SJSA1 (cell line): ENCODE results near the gene MSX2. TPM values are rescaled to one million over a fixed set of nuclear protein-coding genes. Genes with fewer than 3 reads are reported as not detected.

Experiments
- DNase-seq, 2 experiments: peaks; one replicate each; pipeline ENCODE4 v3.0.0-alpha.2; 2015 to 2020; ENCODE audit warnings: low spot score in 2 of 2, low read depth in 1 of 2
- H3K27ac ChIP-seq: fragments of 250-450 bp; sonication (Bioruptor Pico); 2 replicates; pipeline ENCODE4 v1.5.1; 2020; ENCODE audit warnings: mild to moderate bottlenecking, moderate library complexity
- H3K27me3 ChIP-seq: fragments of 250-450 bp; sonication (Bioruptor Pico); replicated peaks from 2 replicates; pipeline ENCODE4 v1.5.1; 2020; ENCODE audit warnings: mild to moderate bottlenecking, moderate library complexity
- H3K36me3 ChIP-seq: fragments of 250-450 bp; sonication (Bioruptor Pico); 2 replicates; pipeline ENCODE4 v1.5.1; 2020; ENCODE audit warnings: mild to moderate bottlenecking
- H3K4me1 ChIP-seq: fragments of 250-450 bp; sonication (Bioruptor Pico); replicated peaks from 2 replicates; pipeline ENCODE4 v1.6.1; 2021; ENCODE audit warnings: mild to moderate bottlenecking
- H3K4me3 ChIP-seq: fragments of 250-450 bp; sonication (Bioruptor Pico); 2 replicates; pipeline ENCODE4 v1.5.1; 2020; ENCODE audit warnings: mild to moderate bottlenecking
- H3K9me3 ChIP-seq: fragments of 250-450 bp; sonication (Bioruptor Pico); replicated peaks from 2 replicates; pipeline ENCODE4 v1.5.1; 2020; ENCODE audit warnings: mild to moderate bottlenecking
- total RNA-seq: library from RNA; depleted of rRNA; stranded (reverse); fragments of >200 nt; shearing (Covaris generic); gene quantifications from 2 replicates; pipeline ENCODE4 v1.2.3, GENCODE V29; 2014; rRNA removed

Gene MSX2
- 1.4 and 3.0 TPM in 2 replicates for total RNA-seq

- Histone ChIP-seq H3K4me3 (peak within 1 kb of the TSS; percentile 47), H3K27ac (no peak within 1 kb of the TSS), H3K4me1 (peaks cover 13% of the 10 kb centered on the region), H3K9me3 (no peaks in the 10 kb centered on the region), H3K36me3 (no peaks in the 10 kb centered on the region), H3K27me3 (peaks cover 52% of the 10 kb centered on the region)
- peak; percentile 85 to 86 for DNase-seq
These were observed at the start of gene MSX2 for GRCh38 chr5:174724484-174725260. MSX2 (plus strand) TSS chr5:174724582; CDS start chr5:174724660, 78 bp downstream.

DNA sequence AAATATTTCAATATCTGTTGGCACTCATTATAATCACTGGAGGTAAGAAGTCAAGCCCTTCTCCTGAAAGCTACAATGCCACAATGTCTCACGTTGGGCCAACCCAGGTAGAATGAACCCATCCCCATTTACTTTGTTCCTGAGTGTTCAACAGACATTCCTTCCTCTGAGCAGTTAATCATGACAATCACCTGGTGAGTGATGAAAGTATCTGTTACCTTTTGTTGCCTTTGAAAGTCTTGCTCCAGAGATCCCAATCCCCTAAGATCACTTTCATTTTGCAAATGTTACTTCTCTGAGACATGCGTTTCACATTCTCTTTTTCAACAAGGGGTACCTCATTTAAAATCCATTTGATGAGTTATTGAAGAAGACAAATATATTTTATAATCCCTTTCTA lies 49.3 kb upstream of the MSX2 start:
- Histone ChIP-seq H3K4me1 (no peaks in the 10 kb centered on the region), H3K36me3 (no peaks in the 10 kb centered on the region), H3K9me3 (peaks cover 3% of the 10 kb centered on the region; the same call in 1 of the 2 replicates), H3K27ac (no peak overlapping the region), H3K4me3 (no peak overlapping the region), H3K27me3 (no peaks in the 10 kb centered on the region)
- no peak for DNase-seq

DNA sequence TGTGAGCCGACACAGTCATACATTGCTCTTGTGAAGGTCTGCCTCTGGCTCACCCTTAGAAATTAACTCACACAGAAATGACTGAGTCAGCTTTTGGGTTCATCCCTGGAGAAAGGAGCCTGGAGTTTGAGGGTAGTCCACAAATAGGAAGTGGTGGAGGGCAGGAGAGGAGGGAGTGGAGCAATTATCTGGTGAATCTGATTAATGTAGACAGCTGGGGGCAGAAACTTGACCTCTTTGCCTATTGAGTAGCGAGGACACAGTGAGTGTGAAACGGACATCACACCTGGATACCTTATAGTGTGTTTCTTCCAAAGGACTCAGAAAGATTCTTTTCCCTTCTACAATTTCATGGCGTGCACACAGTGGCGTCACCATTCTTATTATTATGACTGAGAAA lies 48.5 kb upstream of the MSX2 start:
- no peaks in the 10 kb centered on the region for H3K27me3 ChIP-seq

DNA sequence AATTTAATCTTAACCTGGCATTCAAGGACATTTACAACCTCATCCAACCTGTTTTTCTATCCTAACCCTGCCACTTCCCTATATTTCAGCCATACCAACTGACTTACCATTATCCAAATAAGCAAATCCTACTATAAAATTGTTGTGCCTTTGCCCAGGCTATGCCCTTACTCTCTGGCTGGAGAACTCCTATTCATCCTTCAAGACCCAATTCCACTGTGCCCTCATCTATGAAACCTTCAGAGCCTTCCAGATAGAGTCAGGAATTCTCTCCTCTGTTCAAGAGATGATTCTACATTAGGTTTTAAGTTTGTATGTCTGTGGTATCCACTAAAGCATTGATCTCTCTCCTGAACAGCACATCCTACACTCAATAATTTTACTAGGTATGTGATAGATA lies 46.3 kb upstream of the MSX2 start:
- Histone ChIP-seq H3K4me1 (no peaks in the 10 kb centered on the region), H3K27ac (no peak overlapping the region), H3K4me3 (no peak overlapping the region), H3K36me3 (no peaks in the 10 kb centered on the region), H3K27me3 (no peaks in the 10 kb centered on the region), H3K9me3 (0 out of 2 replicates have a peak, but pooled peaks cover 5% of the 10 kb centered on the region)
- no peak for DNase-seq

More for the DNA sequence above, 48.5 kb upstream of the MSX2 start:
- Histone ChIP-seq H3K9me3 (0 out of 2 replicates have a peak, but pooled peaks cover 4% of the 10 kb centered on the region), H3K4me3 (no peak overlapping the region), H3K4me1 (no peaks in the 10 kb centered on the region), H3K36me3 (no peaks in the 10 kb centered on the region), H3K27ac (no peak overlapping the region)
- no peak for DNase-seq

GRCh38 chr5:174680901-174681565 lies 43.3 kb upstream of the MSX2 start:
- Histone ChIP-seq H3K27me3 (no peaks in the 10 kb centered on the region), H3K36me3 (no peaks in the 10 kb centered on the region), H3K27ac (no peak overlapping the region), H3K4me1 (no peaks in the 10 kb centered on the region), H3K4me3 (no peak overlapping the region), H3K9me3 (0 out of 2 replicates have a peak, but pooled peaks cover 6% of the 10 kb centered on the region)
- no peak for DNase-seq

GRCh38 chr5:174687503-174687902 lies 36.9 kb upstream of the MSX2 start:
- Histone ChIP-seq H3K27ac (no peak overlapping the region), H3K9me3 (0 out of 2 replicates have a peak, but pooled peaks cover 3% of the 10 kb centered on the region), H3K36me3 (no peaks in the 10 kb centered on the region), H3K4me1 (no peaks in the 10 kb centered on the region), H3K4me3 (no peak overlapping the region), H3K27me3 (peaks cover 15% of the 10 kb centered on the region; the same call in 1 of the 2 replicates)
- DNase-seq = no peak

DNA sequence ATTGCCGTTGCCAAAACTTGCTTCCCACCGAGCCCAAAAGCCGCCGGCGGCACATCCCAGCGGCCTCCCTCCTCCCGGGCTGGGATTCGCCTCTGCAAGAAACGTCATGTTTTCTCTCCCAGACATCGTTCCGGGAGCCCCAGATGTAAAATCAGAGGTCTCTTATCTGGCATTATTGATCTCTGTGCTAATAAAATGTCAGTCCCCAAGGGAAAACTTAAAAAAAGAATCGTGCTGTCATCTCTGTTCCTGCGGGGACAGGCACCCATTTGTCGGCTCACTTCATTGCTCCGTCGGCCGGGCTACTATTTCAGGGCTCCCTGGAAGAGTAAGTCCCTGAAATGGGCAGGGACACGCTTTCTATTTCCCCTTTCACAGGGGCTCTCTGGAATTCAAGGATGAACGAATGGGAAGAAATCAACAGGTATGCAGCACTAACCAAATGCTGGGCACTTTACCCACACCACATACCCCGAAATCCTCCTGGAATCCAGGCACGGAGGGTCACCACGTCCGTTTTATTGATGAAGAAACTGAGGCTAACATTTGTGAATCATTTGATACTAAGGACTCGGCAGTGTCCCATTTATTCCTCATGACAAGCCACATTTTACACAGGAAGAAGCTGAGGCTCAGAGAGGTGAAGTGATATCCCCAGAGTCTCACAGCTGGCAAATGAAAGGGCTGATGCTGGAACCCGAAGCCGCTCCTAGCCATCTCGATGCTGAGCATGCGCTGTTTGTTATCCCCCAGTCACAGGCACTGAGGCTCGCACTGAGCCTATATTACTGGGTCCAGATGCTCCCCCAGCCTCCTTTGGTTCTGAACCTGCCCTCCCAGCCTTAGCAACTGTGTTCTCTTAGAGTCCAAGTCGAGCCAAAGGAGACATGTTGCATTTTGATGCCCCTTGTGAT lies 35.7 kb upstream of the MSX2 start:
- Histone ChIP-seq H3K27me3 (peaks cover 15% of the 10 kb centered on the region; the same call in 1 of the 2 replicates), H3K36me3 (no peaks in the 10 kb centered on the region), H3K9me3 (0 out of 2 replicates have a peak, but pooled peaks cover 3% of the 10 kb centered on the region), H3K4me1 (no peaks in the 10 kb centered on the region), H3K27ac (no peak overlapping the region), H3K4me3 (no peak overlapping the region)
- no peak for DNase-seq

- H3K4me1 ChIP-seq = no peaks in the 10 kb centered on the region
- no peak overlapping the region for H3K4me3 ChIP-seq
- no peaks in the 10 kb centered on the region for H3K36me3 ChIP-seq
- no peak for DNase-seq
- H3K27ac ChIP-seq = no peak overlapping the region
- H3K27me3 ChIP-seq = peaks cover 15% of the 10 kb centered on the region; the same call in 1 of the 2 replicates
- no peaks in the 10 kb centered on the region for H3K9me3 ChIP-seq
These were observed 34.1 kb upstream of the MSX2 start for GRCh38 chr5:174690271-174690670.

DNA sequence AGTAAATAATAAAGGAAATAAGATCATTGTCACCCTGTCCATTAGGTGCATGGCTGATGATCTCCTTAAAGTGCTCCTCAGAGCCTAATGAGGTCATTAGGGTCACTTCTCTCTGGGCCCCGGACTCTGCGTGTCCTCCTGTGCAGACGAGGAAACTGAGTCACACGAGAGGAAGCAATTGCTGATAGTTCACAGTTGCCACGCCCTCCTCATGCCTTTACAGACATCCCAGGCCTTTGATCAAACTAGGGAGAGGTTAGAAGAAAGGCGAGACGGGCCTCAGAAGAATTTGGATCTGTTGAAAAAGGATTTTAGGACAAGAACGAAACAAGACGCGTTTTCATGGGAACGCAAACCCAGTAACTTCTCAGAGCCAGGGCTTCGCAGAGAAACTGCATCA lies 32.0 kb upstream of the MSX2 start:
- H3K4me1 ChIP-seq = no peaks in the 10 kb centered on the region
- H3K9me3 ChIP-seq = no peaks in the 10 kb centered on the region
- peaks cover 18% of the 10 kb centered on the region; the same call in 1 of the 2 replicates for H3K27me3 ChIP-seq
- H3K36me3 ChIP-seq = no peaks in the 10 kb centered on the region
- no peak overlapping the region for H3K4me3 ChIP-seq
- DNase-seq = no peak
- no peak overlapping the region for H3K27ac ChIP-seq

DNA sequence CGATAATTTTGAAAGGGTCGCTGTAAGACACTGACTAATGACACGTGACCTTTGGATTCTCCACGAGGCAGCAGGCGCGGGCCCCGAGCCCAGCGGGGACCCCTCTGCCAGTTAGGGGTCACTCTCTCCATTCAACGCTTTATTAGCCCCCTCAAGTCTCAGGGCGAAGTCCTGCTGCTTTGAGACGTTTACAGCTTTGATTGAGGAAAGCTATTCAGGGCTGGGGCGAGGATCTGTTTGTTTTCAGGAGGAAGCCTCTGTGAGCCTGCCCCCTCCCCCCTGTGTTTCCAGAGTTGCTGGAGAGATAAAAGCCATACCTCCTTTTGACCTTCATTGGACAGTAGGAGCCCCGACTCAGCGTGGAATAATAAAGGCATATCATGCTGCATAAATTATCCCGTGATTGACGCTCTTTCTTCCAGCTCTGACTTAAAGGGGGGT lies 31.4 kb upstream of the MSX2 start:
- H3K9me3 ChIP-seq = no peaks in the 10 kb centered on the region
- no peak overlapping the region for H3K27ac ChIP-seq
- H3K36me3 ChIP-seq = no peaks in the 10 kb centered on the region
- peaks cover 16% of the 10 kb centered on the region; the same call in 1 of the 2 replicates for H3K27me3 ChIP-seq
- no peak for DNase-seq
- H3K4me3 ChIP-seq = no peak overlapping the region
- no peaks in the 10 kb centered on the region for H3K4me1 ChIP-seq

DNA sequence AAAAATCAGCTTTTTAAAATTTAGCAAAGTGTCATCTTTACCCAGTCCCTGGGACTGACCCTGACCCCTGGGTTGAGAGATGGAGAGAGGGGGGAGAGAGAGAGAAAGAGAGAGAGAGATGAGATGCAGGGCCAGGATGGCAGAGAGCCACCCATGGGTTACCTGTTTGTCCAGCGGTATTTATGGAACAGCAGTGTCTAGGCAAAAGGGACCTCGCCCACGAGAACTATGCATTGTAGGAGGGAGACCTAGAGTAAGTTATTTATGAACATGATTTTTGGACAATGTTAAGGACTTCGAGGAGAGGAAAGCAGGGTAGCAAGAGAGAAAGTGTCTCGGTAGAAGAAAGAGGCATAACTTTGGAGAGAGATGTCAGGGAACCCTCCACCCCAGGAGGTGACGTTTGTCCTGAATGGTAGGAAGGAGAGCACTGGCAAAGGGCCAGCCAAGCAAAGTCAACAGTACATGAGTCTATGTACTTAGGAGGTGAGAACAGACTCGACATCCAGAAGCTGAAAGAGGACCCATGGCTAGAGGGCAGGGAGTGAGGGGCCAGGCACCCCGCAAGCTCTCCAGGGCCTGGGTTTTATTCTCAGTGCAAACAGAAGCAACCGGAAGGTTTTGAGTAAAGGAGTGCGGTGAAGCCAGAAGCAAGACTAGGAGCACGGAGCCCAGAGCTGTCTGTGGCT lies 30.5 kb upstream of the MSX2 start:
- no peak overlapping the region for H3K27ac ChIP-seq
- peaks cover 10% of the 10 kb centered on the region; the same call in 1 of the 2 replicates for H3K27me3 ChIP-seq
- DNase-seq = no peak
- H3K4me3 ChIP-seq = no peak overlapping the region
- H3K36me3 ChIP-seq = no peaks in the 10 kb centered on the region
- no peaks in the 10 kb centered on the region for H3K9me3 ChIP-seq
- H3K4me1 ChIP-seq = no peaks in the 10 kb centered on the region

DNA sequence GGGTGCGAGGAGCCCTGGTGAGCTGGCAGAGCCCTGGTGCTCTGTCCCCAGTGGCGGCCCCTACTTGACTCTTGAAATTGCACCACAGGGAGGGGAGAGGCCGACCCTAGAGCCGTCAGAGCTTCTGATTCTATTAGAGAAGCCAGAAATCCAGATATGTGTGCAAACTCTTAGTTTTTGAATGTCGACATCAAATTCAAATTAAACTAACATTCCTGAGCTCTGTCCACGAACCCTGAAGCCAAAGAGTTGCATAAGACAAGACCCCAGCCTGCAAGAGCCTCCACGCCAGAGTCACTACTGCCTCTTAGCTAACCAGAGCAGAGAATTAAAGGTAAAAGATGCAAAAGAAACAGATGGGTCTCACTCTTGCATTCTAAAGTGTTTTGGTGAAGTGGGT lies 29.8 kb upstream of the MSX2 start:
- peaks cover 3% of the 10 kb centered on the region; the same call in 1 of the 2 replicates for H3K27me3 ChIP-seq
- H3K27ac ChIP-seq = no peak overlapping the region
- H3K36me3 ChIP-seq = no peaks in the 10 kb centered on the region
- no peaks in the 10 kb centered on the region for H3K4me1 ChIP-seq
- no peak overlapping the region for H3K4me3 ChIP-seq
- DNase-seq = no peak
- H3K9me3 ChIP-seq = no peaks in the 10 kb centered on the region

DNA sequence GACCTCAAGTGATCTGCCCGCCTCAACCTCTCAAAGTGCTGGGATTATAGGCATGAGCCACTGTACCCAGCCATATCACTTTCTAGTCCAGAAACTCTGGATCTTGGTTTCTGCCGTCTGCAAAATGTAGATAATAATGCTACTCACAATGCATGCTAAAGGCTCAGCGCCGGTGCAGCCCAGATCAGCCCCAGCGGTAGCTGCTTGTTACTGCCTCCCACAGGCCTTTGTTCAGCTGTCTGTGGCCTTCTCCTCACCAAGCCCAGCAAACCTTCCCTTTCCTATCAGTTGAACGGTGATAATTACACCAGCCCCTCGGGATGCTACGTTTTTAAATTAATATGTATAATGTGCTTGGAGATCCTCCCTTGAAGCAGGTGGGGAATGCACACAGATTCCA lies 26.2 kb upstream of the MSX2 start:
- H3K27ac ChIP-seq = no peak overlapping the region
- DNase-seq = no peak
- no peak overlapping the region for H3K4me3 ChIP-seq
- no peaks in the 10 kb centered on the region for H3K4me1 ChIP-seq
- H3K36me3 ChIP-seq = no peaks in the 10 kb centered on the region
- H3K27me3 ChIP-seq = peaks cover 3% of the 10 kb centered on the region; the same call in 1 of the 2 replicates
- no peaks in the 10 kb centered on the region for H3K9me3 ChIP-seq
